ENCODE results near the gene PRKAG1.

The PRKAG1 gene

GRCh38 chr12:48982397-48983080, 36.0 kb downstream of the PRKAG1 start:
- no peaks in the 10 kb centered on the region for H3K9me3 ChIP-seq (ENCODE audit: low read length)
- H3K27me3 ChIP-seq (ENCODE audit: control insufficient read depth in 1 of 2, insufficient read depth in 2 of 2, low read length in 2 of 2), result peaks cover 43 to 78% of the 10 kb centered on the region in 2 donors
- peaks cover 26% of the 10 kb centered on the region for H3K4me1 ChIP-seq (ENCODE audit: insufficient read depth, low read length)
- no peaks in the 10 kb centered on the region for H3K36me3 ChIP-seq (ENCODE audit: insufficient read depth, low read length)
- H3K27ac ChIP-seq (ENCODE audit: low read depth, low read length), result no peak overlapping the region
- no peak overlapping the region for H3K9ac ChIP-seq (ENCODE audit: low read length)
- no peak overlapping the region for H3K4me3 ChIP-seq (ENCODE audit: low read depth in 1 of 2, low read length in 2 of 2)

- no peaks in the 10 kb centered on the region for H3K36me3 ChIP-seq (ENCODE audit: insufficient read depth, low read length)
- no peak overlapping the region for H3K4me3 ChIP-seq (ENCODE audit: low read depth in 1 of 2, low read length in 2 of 2)
- H3K9me3 ChIP-seq (ENCODE audit: low read length), result no peaks in the 10 kb centered on the region
- peaks cover 26% of the 10 kb centered on the region for H3K4me1 ChIP-seq (ENCODE audit: insufficient read depth, low read length)
- H3K9ac ChIP-seq (ENCODE audit: low read length), result no peak overlapping the region
- H3K27ac ChIP-seq (ENCODE audit: low read depth, low read length), result no peak overlapping the region
- H3K27me3 ChIP-seq (ENCODE audit: control insufficient read depth in 1 of 2, insufficient read depth in 2 of 2, low read length in 2 of 2), result peaks cover 51 to 78% of the 10 kb centered on the region in 2 donors
These were observed 36.8 kb downstream of the PRKAG1 start for GRCh38 chr12:48981757-48982157.

- no peaks in the 10 kb centered on the region for H3K9me3 ChIP-seq (ENCODE audit: low read length)
- no peak overlapping the region for H3K9ac ChIP-seq (ENCODE audit: low read length)
- H3K4me3 ChIP-seq (ENCODE audit: low read depth in 1 of 2, low read length in 2 of 2), result peak overlapping the region in 1 of 2 donors; percentile 44
- H3K36me3 ChIP-seq (ENCODE audit: insufficient read depth, low read length), result no peaks in the 10 kb centered on the region
- H3K27me3 ChIP-seq (ENCODE audit: control insufficient read depth in 1 of 2, insufficient read depth in 2 of 2, low read length in 2 of 2), result peaks cover 51 to 79% of the 10 kb centered on the region in 2 donors
- H3K27ac ChIP-seq (ENCODE audit: low read depth, low read length), result no peak overlapping the region
- peaks cover 26% of the 10 kb centered on the region for H3K4me1 ChIP-seq (ENCODE audit: insufficient read depth, low read length)
These were observed 37.4 kb downstream of the PRKAG1 start for GRCh38 chr12:48980953-48981756.

- no peak overlapping the region for H3K9ac ChIP-seq (ENCODE audit: low read length)
- no peak overlapping the region for H3K27ac ChIP-seq (ENCODE audit: low read depth, low read length)
- peaks cover 51 to 79% of the 10 kb centered on the region in 2 donors for H3K27me3 ChIP-seq (ENCODE audit: control insufficient read depth in 1 of 2, insufficient read depth in 2 of 2, low read length in 2 of 2)
- H3K4me3 ChIP-seq (ENCODE audit: low read depth in 1 of 2, low read length in 2 of 2), result peak overlapping the region; percentile 18 to 44
- peaks cover 26% of the 10 kb centered on the region for H3K4me1 ChIP-seq (ENCODE audit: insufficient read depth, low read length)
- H3K9me3 ChIP-seq (ENCODE audit: low read length), result no peaks in the 10 kb centered on the region
- no peaks in the 10 kb centered on the region for H3K36me3 ChIP-seq (ENCODE audit: insufficient read depth, low read length)
These were observed 38.1 kb downstream of the PRKAG1 start for GRCh38 chr12:48980389-48980952.

- Histone ChIP-seq H3K4me3 (ENCODE audit: low read depth in 1 of 2, low read length in 2 of 2) (peak overlapping the region; percentile 18 to 44), H3K27me3 (ENCODE audit: control insufficient read depth in 1 of 2, insufficient read depth in 2 of 2, low read length in 2 of 2) (peaks cover 54 to 75% of the 10 kb centered on the region in 2 donors), H3K9ac (ENCODE audit: low read length) (no peak overlapping the region), H3K4me1 (ENCODE audit: insufficient read depth, low read length) (peaks cover 26% of the 10 kb centered on the region), H3K36me3 (ENCODE audit: insufficient read depth, low read length) (no peaks in the 10 kb centered on the region), H3K27ac (ENCODE audit: low read depth, low read length) (no peak overlapping the region), H3K9me3 (ENCODE audit: low read length) (no peaks in the 10 kb centered on the region)
These were observed 38.8 kb downstream of the PRKAG1 start for GRCh38 chr12:48979602-48980388.

GRCh38 chr12:48978741-48979601, 39.6 kb downstream of the PRKAG1 start:
- no peak overlapping the region for H3K9ac ChIP-seq (ENCODE audit: low read length)
- peaks cover 26% of the 10 kb centered on the region for H3K4me1 ChIP-seq (ENCODE audit: insufficient read depth, low read length)
- H3K27ac ChIP-seq (ENCODE audit: low read depth, low read length), result no peak overlapping the region
- no peaks in the 10 kb centered on the region for H3K36me3 ChIP-seq (ENCODE audit: insufficient read depth, low read length)
- H3K4me3 ChIP-seq (ENCODE audit: low read depth in 1 of 2, low read length in 2 of 2), result peak overlapping the region; percentile 44 to 47
- peaks cover 60 to 83% of the 10 kb centered on the region in 2 donors for H3K27me3 ChIP-seq (ENCODE audit: control insufficient read depth in 1 of 2, insufficient read depth in 2 of 2, low read length in 2 of 2)
- H3K9me3 ChIP-seq (ENCODE audit: low read length), result no peaks in the 10 kb centered on the region

DNA sequence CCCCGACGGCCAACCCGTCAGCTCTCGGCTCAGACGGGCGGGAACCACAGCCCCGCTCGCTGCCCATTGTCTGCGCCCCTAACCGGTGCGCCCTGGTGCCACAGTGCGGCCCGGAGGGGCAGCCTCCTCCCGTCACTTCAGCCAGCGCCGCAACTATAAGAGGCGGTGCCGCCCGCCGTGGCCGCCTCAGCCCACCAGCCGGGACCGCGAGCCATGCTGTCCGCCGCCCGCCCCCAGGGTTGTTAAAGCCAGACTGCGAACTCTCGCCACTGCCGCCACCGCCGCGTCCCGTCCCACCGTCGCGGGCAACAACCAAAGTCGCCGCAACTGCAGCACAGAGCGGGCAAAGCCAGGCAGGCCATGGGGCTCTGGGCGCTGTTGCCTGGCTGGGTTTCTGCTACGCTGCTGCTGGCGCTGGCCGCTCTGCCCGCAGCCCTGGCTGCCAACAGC, 40.3 kb downstream of the PRKAG1 start, which contains the start of gene WNT1:
TSS of gene WNT1 (plus strand) at position 32 of the 450 bp plus-strand sequence. CDS start at position 361, 329 bp downstream.
- H3K27me3 ChIP-seq (ENCODE audit: control insufficient read depth in 1 of 2, insufficient read depth in 2 of 2, low read length in 2 of 2), result peaks cover 66 to 90% of the 10 kb centered on the region in 2 donors
- H3K4me1 ChIP-seq (ENCODE audit: insufficient read depth, low read length), result peaks cover 26% of the 10 kb centered on the region
- no peaks in the 10 kb centered on the region for H3K9me3 ChIP-seq (ENCODE audit: low read length)
- no peak within 1 kb of the TSS for H3K9ac ChIP-seq (ENCODE audit: low read length)
- peak within 1 kb of the TSS; percentile 44 to 47 for H3K4me3 ChIP-seq (ENCODE audit: low read depth in 1 of 2, low read length in 2 of 2)
- H3K36me3 ChIP-seq (ENCODE audit: insufficient read depth, low read length), result no peaks in the 10 kb centered on the region
- no peak within 1 kb of the TSS for H3K27ac ChIP-seq (ENCODE audit: low read depth, low read length)

GRCh38 chr12:48977290-48978281, 41.0 kb downstream of the PRKAG1 start:
- H3K9me3 ChIP-seq (ENCODE audit: low read length), result no peaks in the 10 kb centered on the region
- no peak overlapping the region for H3K27ac ChIP-seq (ENCODE audit: low read depth, low read length)
- H3K27me3 ChIP-seq (ENCODE audit: control insufficient read depth in 1 of 2, insufficient read depth in 2 of 2, low read length in 2 of 2), result peaks cover 72 to 93% of the 10 kb centered on the region in 2 donors
- H3K9ac ChIP-seq (ENCODE audit: low read length), result no peak overlapping the region
- H3K4me3 ChIP-seq (ENCODE audit: low read depth in 1 of 2, low read length in 2 of 2), result no peak overlapping the region
- H3K4me1 ChIP-seq (ENCODE audit: insufficient read depth, low read length), result peaks cover 26% of the 10 kb centered on the region
- H3K36me3 ChIP-seq (ENCODE audit: insufficient read depth, low read length), result no peaks in the 10 kb centered on the region

GRCh38 chr12:48973941-48974673, 44.5 kb downstream of the PRKAG1 start:
- H3K27me3 ChIP-seq (ENCODE audit: control insufficient read depth in 1 of 2, insufficient read depth in 2 of 2, low read length in 2 of 2), result peaks cover 63 to 93% of the 10 kb centered on the region in 2 donors
- H3K9ac ChIP-seq (ENCODE audit: low read length), result no peak overlapping the region
- H3K27ac ChIP-seq (ENCODE audit: low read depth, low read length), result no peak overlapping the region
- no peaks in the 10 kb centered on the region for H3K36me3 ChIP-seq (ENCODE audit: insufficient read depth, low read length)
- H3K9me3 ChIP-seq (ENCODE audit: low read length), result no peaks in the 10 kb centered on the region
- peaks cover 19% of the 10 kb centered on the region for H3K4me1 ChIP-seq (ENCODE audit: insufficient read depth, low read length)
- H3K4me3 ChIP-seq (ENCODE audit: low read depth in 1 of 2, low read length in 2 of 2), result no peak overlapping the region

All from muscle layer of colon (tissue), 2 donors.